ENCODE results near the gene MARCKSL1. TPM values are rescaled to one million over a fixed set of nuclear protein-coding genes. Genes with fewer than 3 reads are reported as not detected.

The MARCKSL1 gene
- total and polyA plus RNA-seq, 8 donors = 7.3 to 49.5 (median 16.2) TPM

GRCh38 chr1:32336591-32336932 is 529 bp upstream of the MARCKSL1 start:
- peak in 2 of 6 donors; percentile 50 to 82 for DNase-seq
- Histone ChIP-seq H3K4me3 (peak overlapping the region in 3 of 4 donors; percentile 55 to 78 (median 61)), H3K9me3 (no peaks in the 10 kb centered on the region), H3K36me3 (peaks cover 0 to 9% (median 0%) of the 10 kb centered on the region in 3 donors), H3K4me1 (peaks cover 0 to 8% (median 6%) of the 10 kb centered on the region in 3 donors), H3K27ac (no peak overlapping the region), H3K27me3 (no peaks in the 10 kb centered on the region)
- no peak for FAIRE-seq
- no peak for ATAC-seq
- no peak for TF ChIP-seq CTCF (IDR thresholded peaks at IDR 0.05)
- WGBS, 2 donors = 72 to 75% methylated on average over 15 of the region's 15 CpGs
- intact Hi-C loops (cut with DNase I) = no loop called here

GRCh38 chr1:32335535-32335789 is 571 bp downstream of the MARCKSL1 start:
- H3K27me3 ChIP-seq = no peaks in the 10 kb centered on the region
- DNase-seq (no peak), ATAC-seq (peak; percentile 1 to 31 (median 16)), FAIRE-seq (no peak)
- no peaks in the 10 kb centered on the region for H3K9me3 ChIP-seq
- H3K27ac ChIP-seq = peak overlapping the region in 1 of 4 donors; percentile 44
- intact Hi-C loops (cut with DNase I) = no loop called here
- peaks cover 0 to 15% (median 0%) of the 10 kb centered on the region in 3 donors for H3K36me3 ChIP-seq
- 0% methylated on average over 16 to 34 of the region's 34 CpGs for WGBS, 2 donors
- peak overlapping the region; percentile 55 to 78 (median 59) for H3K4me3 ChIP-seq
- peaks cover 0 to 8% (median 6%) of the 10 kb centered on the region in 3 donors for H3K4me1 ChIP-seq
- no peak for TF ChIP-seq CTCF (IDR thresholded peaks at IDR 0.05)

GRCh38 chr1:32334864-32335534 is 1.0 kb downstream of the MARCKSL1 start:
- FAIRE-seq (no peak), DNase-seq (peak in 5 of 6 donors; percentile 48 to 84 (median 70)), ATAC-seq (peak; percentile 50 to 72 (median 65))
- intact Hi-C loops (cut with DNase I) = no loop called here
- Histone ChIP-seq H3K4me3 (peak overlapping the region; percentile 55 to 78 (median 59)), H3K36me3 (peaks cover 0 to 20% (median 0%) of the 10 kb centered on the region in 3 donors), H3K4me1 (peaks cover 0 to 8% (median 6%) of the 10 kb centered on the region in 3 donors), H3K27me3 (no peaks in the 10 kb centered on the region), H3K9me3 (no peaks in the 10 kb centered on the region), H3K27ac (peak overlapping the region in 1 of 4 donors; percentile 44)
- 5 to 10% methylated on average over 27 to 46 of the region's 46 CpGs for WGBS, 2 donors
- peak; percentile 32 to 45 (median 40) for TF ChIP-seq CTCF (IDR thresholded peaks at IDR 0.05)

GRCh38 chr1:32334274-32334861 is 1.7 kb downstream of the MARCKSL1 start:
- FAIRE-seq (no peak), ATAC-seq (no peak), DNase-seq (peak in 1 of 6 donors; percentile 52)
- no peaks in the 10 kb centered on the region for H3K9me3 ChIP-seq
- H3K4me3 ChIP-seq = peak overlapping the region in 1 of 4 donors; percentile 78
- peaks cover 0 to 8% (median 6%) of the 10 kb centered on the region in 3 donors for H3K4me1 ChIP-seq
- WGBS, 2 donors = 73 to 80% methylated on average over 9 of the region's 9 CpGs
- no peak for TF ChIP-seq CTCF (IDR thresholded peaks at IDR 0.05)
- no peak overlapping the region for H3K27ac ChIP-seq
- H3K27me3 ChIP-seq = no peaks in the 10 kb centered on the region
- peaks cover 0 to 20% (median under 1%) of the 10 kb centered on the region in 3 donors for H3K36me3 ChIP-seq
- intact Hi-C loops (cut with DNase I) = no loop called here
